GM12892 (cell line): ENCODE results near the gene THAP5.
A peak's percentile ranks its signal among the peaks of the same experiment; 100 is the strongest.
"Not testable (repeated sequence)": the region's sequence is repeated elsewhere in the genome, so short reads cannot be mapped to it uniquely, and the experiment has no call there.

Experiments used
- DNase-seq: peaks from one replicate; pipeline ENCODE4 v3.0.0; 2011; ENCODE audit not compliant: insufficient read length
- FAIRE-seq: peaks from 2 replicates; lab custom pipeline; 2011; peaks lifted over from hg19 to GRCh38; lab: Jason Lieb, UNC
- POLR2A ChIP-seq: IDR thresholded peaks from 2 replicates; pipeline ENCODE4 v1.6.1; 2011; ENCODE audit warnings: low read depth, low read length, control low read depth
- POLR2AphosphoS5 ChIP-seq: IDR thresholded peaks from 2 replicates; pipeline ENCODE4 v1.6.1; 2011; ENCODE audit warnings: low read depth, low read length, control low read depth
- TAF1 ChIP-seq: IDR thresholded peaks from 2 replicates; pipeline ENCODE4 v1.6.1; 2011; ENCODE audit warnings: low read depth, mild to moderate bottlenecking, control low read depth, low read length, borderline replicate concordance

THAP5 gene

GRCh38 chr7:108541478-108541877 is 28.0 kb downstream of the THAP5 start:
- DNase-seq (no peak), FAIRE-seq (no peak)
- TF ChIP-seq POLR2A (no peak), POLR2AphosphoS5 (no peak), TAF1 (no peak)

- not testable (repeated sequence) for FAIRE-seq, DNase-seq
Measured at GRCh38 chr7:108538685-108539084, 30.8 kb downstream of the THAP5 start.

- not testable (repeated sequence) for DNase-seq
- FAIRE-seq: peak; percentile 36
Measured at GRCh38 chr7:108538236-108538635, 31.3 kb downstream of the THAP5 start.

- DNase-seq: no peak
- FAIRE-seq: no peak
- TF ChIP-seq POLR2AphosphoS5 (no peak), POLR2A (no peak), TAF1 (no peak)
Measured at GRCh38 chr7:108537229-108537628, 32.3 kb downstream of the THAP5 start.

GRCh38 chr7:108535744-108536143 is 33.8 kb downstream of the THAP5 start:
- TF ChIP-seq TAF1 (no peak), POLR2AphosphoS5 (no peak), POLR2A (no peak)
- FAIRE-seq: no peak
- DNase-seq: no peak

- FAIRE-seq (no peak), DNase-seq (no peak)
- TF ChIP-seq TAF1 (no peak), POLR2A (no peak), POLR2AphosphoS5 (no peak)
Measured at GRCh38 chr7:108535257-108535656, 34.2 kb downstream of the THAP5 start.

GRCh38 chr7:108533712-108534111 is 35.8 kb downstream of the THAP5 start:
- DNase-seq (no peak), FAIRE-seq (no peak)
- TF ChIP-seq POLR2AphosphoS5 (no peak), POLR2A (no peak), TAF1 (no peak)

GRCh38 chr7:108529341-108529740 is 40.2 kb downstream of the THAP5 start:
- FAIRE-seq (no peak), DNase-seq (no peak)
- TF ChIP-seq POLR2AphosphoS5 (no peak), POLR2A (no peak), TAF1 (no peak)

GRCh38 chr7:108528183-108528712 is 41.3 kb downstream of the THAP5 start:
- TF ChIP-seq TAF1 (no peak), POLR2AphosphoS5 (no peak), POLR2A (no peak)
- FAIRE-seq (no peak), DNase-seq (no peak)

- FAIRE-seq (no peak), DNase-seq (no peak)
- no peak for TF ChIP-seq TAF1
- no peak for TF ChIP-seq POLR2AphosphoS5
- no peak for TF ChIP-seq POLR2A
Measured at GRCh38 chr7:108526768-108527017, 42.8 kb downstream of the THAP5 start.

GRCh38 chr7:108525985-108526767 is 43.3 kb downstream of the THAP5 start, which contains the start of gene PNPLA8:
Gene PNPLA8, minus strand, starts transcription at chr7:108526135. Its CDS starts 10,644 bp downstream, at chr7:108515491.
- FAIRE-seq: peak; percentile 98
- peak; percentile 88 for TF ChIP-seq POLR2AphosphoS5
- TF ChIP-seq POLR2A: peak; percentile 86
- TF ChIP-seq TAF1: peak; percentile 51; the same call in 1 of the 2 replicates
- DNase-seq: peak; percentile 84

- FAIRE-seq (no peak), DNase-seq (no peak)
- TF ChIP-seq POLR2A (no peak), TAF1 (no peak), POLR2AphosphoS5 (no peak)
Measured at GRCh38 chr7:108525327-108525984, 44.0 kb downstream of the THAP5 start.
